K562 (cell line): ENCODE results near the gene SLC25A18. TPM values are rescaled to one million over a fixed set of nuclear protein-coding genes. Genes with fewer than 3 reads are reported as not detected.

ENCODE experiments used
- CHD7 ChIP-seq: fragments of 200-600 bp; sonication (generic); IDR thresholded peaks from one replicate; pipeline ENCODE4 v1.6.1; 2012; ENCODE audit warnings: mild to moderate bottlenecking, low read depth, low read length, inconsistent platforms
- DDX20 ChIP-seq: fragments of 450-650 bp; IDR thresholded peaks from 2 replicates; pipeline ENCODE4 v1.6.1; 2016; ENCODE audit warnings: missing genetic modification characterization, low read depth, mild to moderate bottlenecking, missing compliant biosample characterization, moderate library complexity
- E4F1 ChIP-seq: fragments of 250-450 bp; sonication (Bioruptor Pico); IDR thresholded peaks from 2 replicates; pipeline ENCODE4 v1.5.0; 2021; ENCODE audit warnings: mild to moderate bottlenecking, borderline replicate concordance
- GATA2 ChIP-seq: sonication (generic); formaldehyde crosslinking; IDR thresholded peaks from 2 replicates; pipeline ENCODE4 v1.4.0; 2020; ENCODE audit warnings: mild to moderate bottlenecking, missing genetic modification reagents
- MECOM ChIP-seq: fragments of 250-450 bp; sonication (Bioruptor Pico); IDR thresholded peaks from 2 replicates; pipeline ENCODE4 v1.8.0; 2022; ENCODE audit warnings: inconsistent platforms
- MXI1 ChIP-seq: IDR thresholded peaks from 2 replicates; pipeline ENCODE4 v1.6.1; 2011; ENCODE audit warnings: low read depth, mild to moderate bottlenecking, improper control_type of control experiment, low read length
- NCOA2 ChIP-seq, 2 experiments: fragments of 450-650 bp; IDR thresholded peaks; 2 replicates each; pipeline ENCODE4 v1.6.1; 2018; ENCODE audit warnings: mild to moderate bottlenecking in 2 of 2, moderate library complexity in 1 of 2; ENCODE audit not compliant: partially characterized antibody in 2 of 2
- PHB ChIP-seq: fragments of 250-450 bp; sonication (Bioruptor Pico); IDR thresholded peaks from 2 replicates; pipeline ENCODE4 v1.5.0; 2021
- POLR3G ChIP-seq: IDR thresholded peaks from 2 replicates; pipeline ENCODE4 v1.6.1; 2011; ENCODE audit not compliant: insufficient read length, insufficient replicate concordance; ENCODE audit errors: extremely low read depth
- SOX6 ChIP-seq: fragments of 450-650 bp; IDR thresholded peaks from 2 replicates; pipeline ENCODE4 v1.6.1; 2014; ENCODE audit warnings: mild to moderate bottlenecking
- ZFP30 ChIP-seq: fragments of 250-450 bp; sonication (Bioruptor Pico); IDR thresholded peaks from 2 replicates; pipeline ENCODE4 v1.8.0; 2022; ENCODE audit warnings: moderate library complexity, mild to moderate bottlenecking, inconsistent platforms, borderline replicate concordance
- ZNF277 ChIP-seq: fragments of 250-450 bp; sonication (Bioruptor Pico); IDR thresholded peaks from 2 replicates; pipeline ENCODE4 v1.8.0; 2022; ENCODE audit warnings: inconsistent platforms, mild to moderate bottlenecking, moderate library complexity, borderline replicate concordance
- polyA plus RNA-seq, 8 experiments: library from polyadenylated mRNA; depleted of rRNA in 4 of 8; stranded (reverse) in 5 of 8; unstranded in 3 of 8; fragments of >200 nt; fragmentation: Nextera tagmentation in 2 of 8; fragmentation: Illumina TruSeq in 1 of 8; extraction: Ambion mirVana in 2 of 8; extraction: Trizol in 1 of 8; gene quantifications; 2 replicates each; pipeline versions ENCODE4 v1.2.1 to v1.2.3, GENCODE V29; 2011 to 2014; ENCODE audit warnings: inconsistent platforms in 1 of 8, missing spikeins in 1 of 8
- total RNA-seq, 7 experiments: library from RNA; depleted of rRNA in 6 of 7; stranded (reverse); fragments of >200 nt in 6 of 7; fragmentation: Illumina TruSeq in 2 of 7; extraction: Trizol in 2 of 7; gene quantifications; 2 replicates each; pipeline versions ENCODE4 v1.2.1 to v1.2.3, GENCODE V29; 2011 to 2021; ENCODE audit warnings: low replicate concordance in 1 of 7

Gene SLC25A18
- total and polyA plus RNA-seq, 9 of the 15 experiments (the other 6 are each of a cell fraction or from before 2014, with no cell fraction given), result 0.04 TPM; not detected in 8

- TF ChIP-seq CHD7 (no peak), PHB (no peak), DDX20 (peak; percentile 32; the same call in 1 of the 2 replicates), ZNF277 (CRISPR knock-in tag) (no peak), ZFP30 (CRISPR knock-in tag) (0 out of 2 replicates have a peak, but pooled peaks have one; percentile 12), POLR3G (no peak), MECOM (CRISPR knock-in tag) (0 out of 2 replicates have a peak, but pooled peaks have one; percentile 46), GATA2 (CRISPR knock-in tag) (no peak; the same call in 1 of the 2 replicates), E4F1 (CRISPR knock-in tag) (no peak), MXI1 (no peak), SOX6 (peak; percentile 47), NCOA2 (IDR thresholded peaks at IDR 0.05; ENCODE audit: partially characterized antibody in 2 of 2) (no peak)
Observed at GRCh38 chr22:17633217-17633997, 70.1 kb downstream of the SLC25A18 start (continued).
